Activated T-cell treated with anti-CD3 and anti-CD28 coated beads, Interleukin-2, amount 50 U/mL, for 24 hours (primary cell): ENCODE results near the gene GRIK1.

Source experiments
- DNase-seq: peaks from one replicate; pipeline ENCODE4 v3.0.0-alpha.2; 2020
- H3K27ac Mint-ChIP-seq: 2 replicates; pipeline ENCODE4 v1.8.0; 2020; ENCODE audit warnings: mild to moderate bottlenecking, mixed read lengths
- H3K27me3 Mint-ChIP-seq: 2 replicates; pipeline ENCODE4 v1.8.0; 2020; ENCODE audit warnings: mixed read lengths
- H3K36me3 Mint-ChIP-seq: 2 replicates; pipeline ENCODE4 v1.8.0; 2020; ENCODE audit warnings: low read depth, mixed read lengths
- H3K4me1 Mint-ChIP-seq: 2 replicates; pipeline ENCODE4 v1.8.0; 2020; ENCODE audit warnings: low read depth, mixed read lengths
- H3K4me3 Mint-ChIP-seq: 2 replicates; pipeline ENCODE4 v1.8.0; 2020; ENCODE audit warnings: mild to moderate bottlenecking, moderate library complexity, mixed read lengths
- H3K9me3 Mint-ChIP-seq: 2 replicates; pipeline ENCODE4 v1.8.0; 2020; ENCODE audit warnings: mixed read lengths

GRIK1 gene

DNA sequence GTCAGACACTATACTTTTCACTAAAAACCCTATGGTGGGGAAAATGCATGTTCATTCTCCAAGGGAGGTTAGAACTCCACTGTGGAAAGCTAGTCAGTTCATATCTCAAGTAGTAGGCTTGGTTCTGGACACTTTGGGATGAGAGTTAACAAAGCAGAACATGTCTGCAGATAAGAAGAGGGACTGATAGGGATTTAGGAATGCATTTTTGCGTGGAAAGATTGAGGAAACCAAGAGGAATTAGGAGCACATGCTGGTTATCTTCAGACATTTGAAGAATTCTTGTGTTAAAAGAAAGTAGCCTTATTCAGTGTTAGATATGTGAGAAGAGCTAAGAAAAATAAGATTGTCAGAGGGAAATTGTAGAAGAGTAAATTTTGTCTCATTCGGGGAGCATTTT lies 1.2 kb upstream of the GRIK1 start:
- H3K9me3 Mint-ChIP-seq, result no peaks in the 10 kb centered on the region
- no peak overlapping the region for H3K4me3 Mint-ChIP-seq
- no peaks in the 10 kb centered on the region for H3K36me3 Mint-ChIP-seq
- DNase-seq, result no peak
- H3K27me3 Mint-ChIP-seq, result peaks cover 52% of the 10 kb centered on the region
- H3K4me1 Mint-ChIP-seq, result peaks cover 4% of the 10 kb centered on the region
- H3K27ac Mint-ChIP-seq, result no peak overlapping the region

DNA sequence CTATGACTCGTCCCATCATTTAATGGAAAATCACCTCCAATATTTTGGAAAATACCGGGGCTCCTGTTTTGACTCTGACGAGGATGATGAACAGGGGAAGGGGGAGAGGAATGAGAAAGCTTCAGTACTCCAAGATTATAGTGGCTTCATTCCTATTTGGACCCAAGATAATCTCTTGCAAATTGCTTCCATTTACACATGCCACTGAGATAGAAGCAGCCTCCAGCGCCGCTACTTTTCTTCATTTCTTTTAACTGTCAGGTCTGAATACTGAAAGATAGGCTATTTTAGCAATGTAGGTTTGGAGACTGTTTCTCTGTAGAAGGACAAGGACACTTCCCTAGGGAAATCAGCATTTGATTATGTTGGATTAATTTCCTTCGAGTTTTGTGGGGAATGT lies 565 bp upstream of the GRIK1 start:
- DNase-seq, result no peak
- Mint-ChIP-seq H3K9me3 (no peaks in the 10 kb centered on the region), H3K4me1 (peaks cover 4% of the 10 kb centered on the region), H3K27ac (no peak overlapping the region), H3K36me3 (no peaks in the 10 kb centered on the region), H3K27me3 (peaks cover 52% of the 10 kb centered on the region), H3K4me3 (no peak overlapping the region)

DNA sequence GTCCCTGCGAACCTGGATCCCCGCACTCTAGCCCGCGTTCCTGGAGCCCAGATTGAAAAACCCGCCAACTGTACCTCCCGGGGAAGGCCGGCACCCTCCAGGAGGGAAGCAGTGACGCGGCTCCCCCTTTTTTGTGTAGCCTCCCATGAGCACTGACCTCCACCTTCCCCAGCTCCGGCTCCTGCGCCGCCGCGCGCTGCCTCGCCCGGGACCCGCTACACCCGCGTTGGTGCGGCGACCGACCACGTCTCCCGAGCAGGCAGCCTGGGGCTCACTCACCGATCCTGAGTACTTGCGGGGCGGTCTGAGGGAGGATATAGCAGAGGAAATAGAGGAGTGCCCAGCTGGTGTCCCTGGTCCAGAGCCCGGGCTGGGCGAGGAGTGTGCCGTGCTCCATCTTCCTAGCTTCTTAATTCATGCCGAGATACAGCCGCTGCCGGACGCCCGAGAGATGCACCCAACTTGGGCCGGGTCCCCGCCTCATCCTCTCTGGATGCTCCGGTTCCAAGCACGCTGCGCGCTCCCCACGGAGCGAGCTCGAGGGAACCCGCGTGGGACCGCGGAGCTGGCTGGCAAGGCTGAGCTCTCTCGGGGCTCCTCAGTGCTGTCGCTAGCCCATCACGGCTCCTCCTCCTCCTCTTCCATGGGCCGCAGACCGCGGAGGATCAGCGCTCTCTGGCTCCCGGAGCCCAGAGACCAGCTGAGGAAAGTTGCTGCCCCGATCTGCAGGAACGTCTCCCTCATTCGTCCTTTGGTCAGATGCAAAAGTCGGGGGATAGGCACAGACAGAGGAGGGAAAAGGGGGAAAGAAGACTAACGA lies 482 bp downstream of the GRIK1 start:
- Mint-ChIP-seq H3K4me3 (no peak overlapping the region), H3K27ac (no peak overlapping the region), H3K9me3 (no peaks in the 10 kb centered on the region), H3K36me3 (no peaks in the 10 kb centered on the region), H3K4me1 (peaks cover 4% of the 10 kb centered on the region), H3K27me3 (peaks cover 55% of the 10 kb centered on the region)
- DNase-seq, result no peak

DNA sequence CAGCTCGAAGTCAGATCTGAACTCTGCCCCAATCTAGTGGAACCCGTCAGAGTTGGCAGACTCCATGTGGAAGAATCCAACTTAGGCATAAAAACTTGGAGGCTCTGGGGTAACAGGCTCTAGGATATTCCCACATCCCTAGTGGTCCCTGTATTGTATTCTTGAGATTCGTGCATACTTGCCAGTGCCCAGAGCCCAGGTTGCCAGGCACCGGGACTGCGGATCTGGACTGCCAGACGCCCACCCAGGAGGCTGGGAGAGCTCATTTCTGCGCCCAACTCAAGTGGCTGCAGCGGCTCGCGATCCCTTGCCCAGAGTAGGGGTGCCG lies 1.1 kb downstream of the GRIK1 start:
- Mint-ChIP-seq H3K36me3 (no peaks in the 10 kb centered on the region), H3K27ac (no peak overlapping the region), H3K27me3 (peaks cover 51% of the 10 kb centered on the region), H3K4me3 (no peak overlapping the region), H3K9me3 (no peaks in the 10 kb centered on the region), H3K4me1 (peaks cover 4% of the 10 kb centered on the region)
- DNase-seq, result no peak

DNA sequence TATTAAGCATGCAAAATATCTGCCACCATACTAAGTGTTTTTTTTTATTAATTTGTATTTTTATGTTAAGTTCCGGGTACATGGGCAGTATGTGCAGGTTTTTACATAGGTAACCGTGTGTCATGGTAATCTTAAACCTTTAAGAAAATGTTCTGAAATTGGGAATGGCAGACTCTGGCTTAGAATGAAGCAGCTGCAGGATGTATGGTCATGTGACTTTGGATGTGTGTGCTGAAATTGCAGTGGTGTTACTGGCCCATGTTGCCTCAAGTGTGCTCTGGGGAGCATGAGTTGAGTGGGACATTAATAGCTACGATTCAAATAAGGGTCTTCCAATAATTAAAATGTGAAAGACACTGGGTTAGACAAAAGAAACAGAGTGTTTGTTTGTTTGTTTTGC lies 6.7 kb downstream of the GRIK1 start:
- H3K4me3 Mint-ChIP-seq, result no peak overlapping the region
- H3K4me1 Mint-ChIP-seq, result no peaks in the 10 kb centered on the region
- no peaks in the 10 kb centered on the region for H3K36me3 Mint-ChIP-seq
- no peak for DNase-seq
- H3K27ac Mint-ChIP-seq, result no peak overlapping the region
- peaks cover 18% of the 10 kb centered on the region for H3K27me3 Mint-ChIP-seq
- no peaks in the 10 kb centered on the region for H3K9me3 Mint-ChIP-seq

DNA sequence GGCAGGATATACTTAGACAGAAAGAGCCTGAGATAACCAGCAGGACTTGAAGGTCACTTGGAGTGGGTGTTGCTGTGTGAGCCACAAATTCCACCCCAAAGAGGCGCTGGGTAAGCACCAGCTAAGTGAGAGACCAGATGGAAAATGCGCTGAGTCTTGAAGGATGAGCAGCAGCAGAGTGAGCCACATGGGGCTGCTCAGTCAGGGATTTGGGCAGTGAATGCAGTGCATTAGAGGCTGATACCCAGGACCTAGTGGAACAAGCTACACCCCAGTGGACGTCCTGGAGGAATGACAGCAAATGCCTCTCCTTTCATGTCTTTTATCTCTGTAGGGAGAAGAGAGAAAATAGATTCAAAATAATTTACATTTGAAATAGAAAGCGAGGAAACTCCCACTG lies 11.3 kb downstream of the GRIK1 start:
- Mint-ChIP-seq H3K4me1 (no peaks in the 10 kb centered on the region), H3K9me3 (no peaks in the 10 kb centered on the region), H3K36me3 (no peaks in the 10 kb centered on the region), H3K27ac (no peak overlapping the region), H3K27me3 (peaks cover 3% of the 10 kb centered on the region), H3K4me3 (no peak overlapping the region)
- DNase-seq, result no peak

DNA sequence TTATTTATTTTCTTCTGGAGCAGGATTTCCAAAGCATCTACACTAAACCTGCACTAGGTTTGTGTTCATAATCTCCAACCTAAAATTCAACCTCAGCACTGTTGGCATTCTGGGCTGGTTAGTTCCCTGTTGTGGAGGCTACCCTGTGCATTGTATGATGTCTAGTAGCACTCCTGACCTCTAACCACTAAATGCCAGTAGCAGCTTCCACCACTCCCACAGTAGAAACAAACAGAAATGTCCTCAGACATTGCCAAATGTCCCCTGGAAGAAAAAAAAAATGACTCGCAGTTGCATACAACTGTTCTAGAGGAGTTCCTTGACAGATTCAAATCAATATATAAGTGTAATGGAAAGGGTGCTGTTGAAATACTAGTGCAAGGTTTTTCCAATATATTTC lies 18.9 kb downstream of the GRIK1 start:
- H3K27me3 Mint-ChIP-seq, result no peaks in the 10 kb centered on the region
- no peaks in the 10 kb centered on the region for H3K4me1 Mint-ChIP-seq
- no peak overlapping the region for H3K4me3 Mint-ChIP-seq
- H3K36me3 Mint-ChIP-seq, result no peaks in the 10 kb centered on the region
- H3K9me3 Mint-ChIP-seq, result no peaks in the 10 kb centered on the region
- DNase-seq, result no peak
- no peak overlapping the region for H3K27ac Mint-ChIP-seq

DNA sequence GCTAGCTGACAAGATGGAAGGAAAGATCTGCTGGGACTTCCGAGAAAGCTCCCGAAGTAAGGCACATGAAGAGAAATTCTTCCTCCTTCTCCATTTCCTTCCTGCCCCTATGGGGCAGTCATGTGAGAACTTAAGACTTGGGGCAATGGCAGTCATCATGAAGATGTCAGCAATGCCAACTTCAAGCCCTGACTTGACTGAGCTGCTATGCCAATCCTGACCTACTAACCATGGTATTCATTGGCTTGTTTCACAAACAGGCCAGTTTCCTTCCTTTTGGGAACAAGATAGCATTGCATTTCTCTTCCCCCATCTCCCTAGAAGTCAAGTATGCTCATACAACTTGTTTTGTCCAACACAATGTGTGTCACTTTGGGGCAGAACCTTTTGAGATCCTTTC lies 25.5 kb downstream of the GRIK1 start:
- Mint-ChIP-seq H3K4me3 (no peak overlapping the region), H3K36me3 (no peaks in the 10 kb centered on the region), H3K27ac (no peak overlapping the region), H3K9me3 (peaks cover 4% of the 10 kb centered on the region), H3K27me3 (peaks cover 3% of the 10 kb centered on the region), H3K4me1 (no peaks in the 10 kb centered on the region)
- no peak for DNase-seq

DNA sequence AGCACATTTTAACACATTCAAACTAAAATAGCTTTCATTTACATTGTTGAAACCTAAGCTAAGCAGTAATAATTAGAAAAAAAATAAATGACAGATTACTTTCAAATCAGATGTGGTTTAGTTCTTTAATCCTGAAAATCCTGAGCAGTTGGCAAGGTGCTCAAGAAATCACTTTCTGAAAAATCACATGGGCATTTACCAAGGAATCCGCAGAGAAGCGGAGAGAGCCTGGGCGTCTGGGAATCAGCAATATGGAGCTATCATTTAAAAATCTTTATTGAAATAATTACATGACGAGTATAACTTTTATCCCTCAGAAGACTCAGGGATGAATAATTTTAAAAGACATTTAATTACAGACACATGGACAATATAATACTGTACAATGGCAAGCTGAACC lies 30.2 kb downstream of the GRIK1 start:
- DNase-seq, result no peak
- Mint-ChIP-seq H3K9me3 (peaks cover 4% of the 10 kb centered on the region), H3K4me1 (no peaks in the 10 kb centered on the region), H3K27me3 (peaks cover 3% of the 10 kb centered on the region), H3K36me3 (no peaks in the 10 kb centered on the region), H3K27ac (no peak overlapping the region), H3K4me3 (no peak overlapping the region)

DNA sequence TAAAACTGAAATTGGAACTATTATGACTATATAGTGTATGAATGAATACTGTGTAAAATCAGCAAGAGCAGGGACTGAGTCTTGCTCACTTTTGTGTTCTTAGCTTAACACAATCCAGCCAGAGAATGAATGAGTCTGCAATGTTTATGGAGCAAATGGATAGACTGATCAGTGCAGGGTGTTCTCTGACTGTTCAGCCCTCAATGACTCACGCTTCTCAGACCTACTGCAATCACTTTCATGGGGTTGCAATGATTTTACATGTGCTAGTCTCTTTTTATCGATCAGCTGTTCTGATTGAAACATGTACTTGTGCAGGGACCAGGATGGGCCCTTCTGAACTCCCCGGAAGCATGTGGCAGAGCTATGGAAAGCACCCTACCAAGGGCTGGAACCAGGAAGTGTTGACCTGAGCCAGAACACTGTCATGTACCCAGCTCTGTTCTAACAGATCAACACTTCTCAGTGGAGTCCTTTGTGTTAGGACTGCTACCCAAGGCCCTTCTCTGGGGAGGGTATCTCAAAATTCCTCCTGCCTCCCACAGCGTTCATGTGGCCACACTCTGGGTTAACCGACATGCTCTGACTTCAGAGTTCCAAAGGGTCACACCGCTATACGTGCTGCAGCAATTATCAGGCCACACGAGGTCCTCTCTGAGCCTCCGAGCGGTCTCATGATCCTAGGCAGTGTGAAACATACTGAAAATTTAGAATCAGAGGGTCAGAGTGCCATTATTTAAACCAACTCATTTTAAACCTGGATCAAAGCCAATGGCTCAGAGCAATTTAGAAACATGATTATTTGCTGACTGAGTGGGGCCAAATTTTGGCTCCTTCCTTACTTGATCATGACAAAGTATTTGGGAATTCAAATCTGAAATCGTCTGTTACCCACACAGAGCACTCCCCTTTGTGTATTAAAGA lies 35.2 kb downstream of the GRIK1 start:
- Mint-ChIP-seq H3K36me3 (no peaks in the 10 kb centered on the region), H3K27ac (no peak overlapping the region), H3K4me3 (no peak overlapping the region), H3K4me1 (no peaks in the 10 kb centered on the region), H3K9me3 (peaks cover 6% of the 10 kb centered on the region), H3K27me3 (no peaks in the 10 kb centered on the region)
- DNase-seq, result no peak

DNA sequence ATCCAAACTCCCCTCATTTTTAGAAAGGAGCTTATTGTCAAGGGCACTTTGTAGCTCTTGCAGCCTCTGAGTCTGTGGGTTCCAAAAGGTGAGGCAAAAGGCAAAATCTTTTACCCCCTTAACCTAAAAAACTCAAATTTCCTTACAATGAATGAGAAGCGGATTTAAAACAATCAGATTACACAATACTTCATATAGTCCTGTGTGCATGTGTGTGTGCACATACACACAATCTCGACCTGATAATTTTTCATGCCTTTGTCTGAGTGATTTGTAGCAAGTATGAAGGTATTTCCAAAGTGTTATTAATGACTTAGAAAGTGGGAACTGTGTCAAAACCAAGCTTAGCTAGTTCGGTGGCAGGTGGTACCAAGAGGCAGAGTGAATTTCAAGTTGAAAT lies 42.9 kb downstream of the GRIK1 start:
- Mint-ChIP-seq H3K4me3 (no peak overlapping the region), H3K27ac (no peak overlapping the region), H3K9me3 (no peaks in the 10 kb centered on the region), H3K36me3 (no peaks in the 10 kb centered on the region), H3K4me1 (no peaks in the 10 kb centered on the region), H3K27me3 (no peaks in the 10 kb centered on the region)
- DNase-seq, result no peak

DNA sequence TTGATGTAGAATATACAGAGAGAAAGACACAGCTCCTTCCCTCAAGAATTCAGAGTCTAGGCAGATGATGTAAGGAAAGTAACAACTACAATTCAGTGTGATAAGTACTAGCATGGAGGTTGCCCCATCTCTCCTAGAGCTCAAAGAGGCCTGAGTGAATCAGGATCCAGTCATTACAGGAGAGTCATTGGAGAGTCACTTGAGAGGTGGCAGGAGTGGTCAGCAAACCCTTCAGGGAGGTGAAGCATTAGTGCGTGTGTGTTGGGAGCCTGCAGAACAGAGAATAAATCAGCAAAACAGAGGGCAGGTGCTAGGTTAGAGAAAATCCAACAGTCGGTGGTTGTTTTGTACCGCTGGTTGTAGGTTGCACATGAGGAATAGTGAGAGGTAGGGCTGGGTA lies 46.1 kb downstream of the GRIK1 start:
- no peak for DNase-seq
- H3K27me3 Mint-ChIP-seq, result no peaks in the 10 kb centered on the region
- H3K36me3 Mint-ChIP-seq, result no peaks in the 10 kb centered on the region
- H3K9me3 Mint-ChIP-seq, result no peaks in the 10 kb centered on the region
- H3K27ac Mint-ChIP-seq, result no peak overlapping the region
- no peaks in the 10 kb centered on the region for H3K4me1 Mint-ChIP-seq
- H3K4me3 Mint-ChIP-seq, result no peak overlapping the region

DNA sequence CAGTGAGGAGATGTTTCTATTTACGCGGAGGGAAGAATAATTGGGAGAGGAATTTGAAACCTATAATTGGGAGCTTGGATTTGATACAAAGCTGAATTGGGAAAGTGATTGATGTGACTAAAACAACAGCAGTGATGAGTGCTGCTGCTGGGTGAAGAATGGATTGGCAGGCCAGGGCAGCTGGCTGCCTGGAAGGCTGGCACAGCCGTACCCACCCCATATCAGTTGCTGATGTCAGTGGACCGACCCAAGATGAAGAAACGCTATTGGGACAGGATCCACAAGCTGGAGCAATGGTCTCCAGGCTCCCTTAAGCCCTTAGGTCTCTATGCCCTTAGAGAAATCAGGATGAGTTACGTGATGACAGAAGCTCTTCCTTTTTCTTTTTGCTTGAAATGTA lies 47.4 kb downstream of the GRIK1 start:
- Mint-ChIP-seq H3K36me3 (no peaks in the 10 kb centered on the region), H3K9me3 (no peaks in the 10 kb centered on the region), H3K27me3 (no peaks in the 10 kb centered on the region), H3K4me3 (no peak overlapping the region), H3K4me1 (no peaks in the 10 kb centered on the region), H3K27ac (no peak overlapping the region)
- no peak for DNase-seq

DNA sequence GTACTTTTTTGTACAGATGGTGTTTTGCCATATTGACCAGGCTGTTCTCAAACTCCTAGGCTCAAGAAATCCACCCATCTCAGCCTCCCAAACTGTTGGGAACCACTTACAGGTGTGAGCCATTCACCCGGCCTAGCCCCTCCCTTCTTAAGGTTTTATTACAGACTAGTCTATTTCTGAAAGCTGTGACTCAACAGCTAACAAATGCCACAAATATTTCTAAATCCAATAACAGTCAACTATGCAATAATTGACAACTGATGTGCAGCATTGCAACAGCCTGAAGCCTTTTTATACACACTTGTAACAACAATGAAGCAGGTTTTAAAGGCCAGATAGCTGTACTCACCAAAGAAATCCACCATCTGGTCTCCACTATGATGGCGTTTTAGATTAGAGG lies 51.4 kb downstream of the GRIK1 start:
- Mint-ChIP-seq H3K4me3 (no peak overlapping the region), H3K36me3 (no peaks in the 10 kb centered on the region), H3K27ac (no peak overlapping the region), H3K9me3 (no peaks in the 10 kb centered on the region), H3K27me3 (no peaks in the 10 kb centered on the region), H3K4me1 (no peaks in the 10 kb centered on the region)
- DNase-seq, result no peak

DNA sequence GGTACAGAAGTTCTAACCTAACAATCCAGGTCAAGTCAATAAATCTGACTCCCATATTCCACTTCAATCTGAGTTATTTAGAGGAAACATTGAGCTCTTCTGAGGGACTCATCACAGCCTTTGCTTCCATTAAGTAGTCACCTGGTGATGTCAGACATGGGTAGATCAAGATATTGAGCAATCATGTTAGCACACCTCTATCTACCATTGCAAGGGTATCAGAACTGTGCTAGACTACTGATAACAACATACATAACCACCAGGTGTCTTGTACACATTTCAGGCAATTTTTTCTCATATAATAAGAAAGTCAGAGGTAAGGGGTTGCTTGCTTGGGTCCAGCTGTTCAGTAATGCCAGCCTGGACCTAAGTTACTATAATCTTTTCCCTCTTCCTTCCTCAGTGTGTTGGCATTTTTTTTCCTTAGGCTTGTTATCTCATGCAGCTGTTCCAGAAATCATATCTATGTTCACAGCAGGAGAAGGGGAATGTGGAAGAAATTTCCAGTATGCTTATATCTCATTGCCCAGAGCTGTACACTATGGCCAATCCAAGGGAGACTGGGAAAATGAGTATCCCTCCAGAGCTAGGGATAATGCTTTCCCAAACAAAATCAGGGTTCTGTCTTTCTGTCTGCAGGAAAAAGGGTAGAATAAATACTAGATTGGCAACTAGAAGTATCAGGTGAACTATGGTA lies 52.3 kb downstream of the GRIK1 start:
- Mint-ChIP-seq H3K27me3 (no peaks in the 10 kb centered on the region), H3K36me3 (no peaks in the 10 kb centered on the region), H3K9me3 (no peaks in the 10 kb centered on the region), H3K4me3 (no peak overlapping the region), H3K4me1 (no peaks in the 10 kb centered on the region), H3K27ac (no peak overlapping the region)
- no peak for DNase-seq
